GM10248 (cell line): ENCODE measurements around the gene PROSER3.
"Not testable (repeated sequence)": the region's sequence is repeated elsewhere in the genome, so short reads cannot be mapped to it uniquely, and the experiment has no call there.

Experiments used
- CTCF ChIA-PET: fragments of 300-600 bp; sonication (Branson Sonifier 250); formaldehyde crosslinking; extraction: SDS; loops from one replicate; lab custom pipeline; 2021; ENCODE audit warnings: antibody characterized with exemption; lab: Yijun Ruan, JAX
- POLR2A ChIA-PET: fragments of 350-650 bp; sonication (Branson Sonifier 250); formaldehyde crosslinking; extraction: SDS; loops from one replicate; lab custom pipeline; 2020; ENCODE audit warnings: antibody characterized with exemption; lab: Yijun Ruan, JAX
- DNase-seq: peaks from one replicate; pipeline ENCODE4 v3.0.0; 2012; ENCODE audit errors: extremely low spot score
- CTCF ChIP-seq: IDR thresholded peaks from 2 replicates; pipeline ENCODE4 v1.5.1; 2012; ENCODE audit warnings: mild to moderate bottlenecking, low read depth; ENCODE audit errors: extremely low read depth, missing control alignments, control extremely low read depth

PROSER3 gene

GRCh38 chr19:35791814-35792279 is 33.9 kb downstream of the PROSER3 start:
- DNase-seq, result no peak
- CTCF ChIA-PET, result interaction anchor here (1.7 kb wide), 1 partner anchor 98 kb away, joined by 4 read pairs; no protein-coding TSS in a partner anchor
- POLR2A ChIA-PET, result interaction anchor here (0.5 kb wide), 1 partner anchor 93 kb away, joined by 3 read pairs; no protein-coding TSS in a partner anchor
- no peak for TF ChIP-seq CTCF

- no peak for TF ChIP-seq CTCF
- POLR2A ChIA-PET, result interaction anchor here (0.5 kb wide), 1 partner anchor 92 kb away, joined by 3 read pairs; no protein-coding TSS in a partner anchor
- no peak for DNase-seq
- CTCF ChIA-PET, result no interaction called here
These were observed 34.3 kb downstream of the PROSER3 start for GRCh38 chr19:35792312-35792711.

- TF ChIP-seq CTCF, result no peak
- POLR2A ChIA-PET, result no interaction called here
- CTCF ChIA-PET, result no interaction called here
These were observed 34.9 kb downstream of the PROSER3 start for GRCh38 chr19:35792888-35793287.

GRCh38 chr19:35793381-35794165 is 35.6 kb downstream of the PROSER3 start:
- no peak for DNase-seq
- ChIA-PET POLR2A (no interaction called here), CTCF (no interaction called here)
- TF ChIP-seq CTCF, result no peak

More at GRCh38 chr19:35792888-35793287, 34.9 kb downstream of the PROSER3 start:
- no peak for DNase-seq

GRCh38 chr19:35795564-35795963 is 37.6 kb downstream of the PROSER3 start:
- POLR2A ChIA-PET, CTCF ChIA-PET: not testable (repeated sequence)

GRCh38 chr19:35796645-35797542 is 38.9 kb downstream of the PROSER3 start:
- ChIA-PET CTCF (no interaction called here), POLR2A (no interaction called here)
- no peak for TF ChIP-seq CTCF
- no peak for DNase-seq

More at GRCh38 chr19:35795564-35795963, 37.6 kb downstream of the PROSER3 start:
- not testable (repeated sequence) for DNase-seq

- DNase-seq, result no peak
- CTCF ChIA-PET, result no interaction called here
- POLR2A ChIA-PET, result no interaction called here
- no peak for TF ChIP-seq CTCF
These were observed 39.7 kb downstream of the PROSER3 start for GRCh38 chr19:35797663-35798062.
